ENCODE measurements around the gene BCL3. TPM values are rescaled to one million over a fixed set of nuclear protein-coding genes. Genes with fewer than 3 reads are reported as not detected.

The BCL3 gene
- total RNA-seq, 1 experiment from 2014 or later = 37.9 TPM

DNA sequence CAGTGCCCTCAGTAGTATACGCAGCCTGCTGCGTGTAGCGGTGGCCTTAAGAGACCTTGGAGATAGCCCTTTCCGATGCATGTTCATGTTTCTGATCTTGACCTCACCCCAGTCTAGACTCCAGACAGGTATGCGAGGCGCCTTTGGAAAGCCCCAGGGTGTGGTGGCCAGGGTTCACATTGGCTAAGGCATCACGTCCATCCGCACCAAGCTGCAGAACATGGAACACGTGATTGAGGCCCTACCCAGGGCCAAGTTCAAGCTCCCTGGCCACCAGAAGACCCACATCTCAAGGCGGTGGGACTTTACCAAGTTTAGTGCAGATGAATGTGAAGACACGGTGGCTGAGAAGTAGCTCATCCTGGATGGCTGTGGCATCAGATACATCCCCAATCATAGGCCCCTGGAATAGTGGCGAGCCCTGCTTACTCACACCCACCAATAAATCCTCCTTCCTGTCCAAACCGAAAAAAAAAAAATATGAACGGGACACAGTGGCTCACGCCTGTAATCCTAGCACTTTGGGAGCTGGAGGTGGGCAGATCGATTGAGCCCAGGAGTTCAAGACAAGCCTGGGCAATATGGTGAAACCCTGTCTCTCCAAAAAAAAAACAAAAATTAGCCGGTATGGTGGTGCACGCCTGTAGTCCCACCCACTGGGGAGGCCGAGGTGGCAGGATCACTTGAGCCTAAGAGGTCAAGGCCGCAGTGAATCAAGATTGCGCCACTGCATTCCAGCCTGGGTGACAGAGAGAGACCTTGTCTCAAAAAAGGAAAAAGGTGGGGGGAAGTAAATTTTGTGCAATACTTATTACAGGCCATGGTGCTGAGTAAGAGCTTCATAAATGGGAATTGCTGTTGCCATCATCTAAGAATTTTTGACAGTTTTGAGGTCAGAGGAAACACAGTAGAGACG, 16.8 kb downstream of the BCL3 start:
- CTCF ChIA-PET = interaction anchor here (2.1 to 3.2 kb wide), 2 partner anchors 41 to 76 kb away, joined by 8 to 21 read pairs; no protein-coding TSS in a partner anchor
- Histone ChIP-seq H4K20me1 (ENCODE audit: insufficient read depth) (no peaks in the 10 kb centered on the region), H3K9ac (ENCODE audit: low read length) (no peak overlapping the region), H3K4me1 (ENCODE audit: control insufficient read depth in 1 of 2, insufficient read depth in 2 of 2, low read length in 2 of 2) (peaks cover 2 to 24% of the 10 kb centered on the region in 2 experiments; a peak in 3 of 4 replicates), H2AFZ (ENCODE audit: low read depth, low read length, poor library complexity, severe bottlenecking) (no peak overlapping the region), H3K4me2 (ENCODE audit: low read length) (no peak overlapping the region), H3K79me2 (ENCODE audit: insufficient read depth, low read length) (no peaks in the 10 kb centered on the region), H3K9me3 (ENCODE audit: control insufficient read depth in 1 of 2, insufficient read depth in 1 of 2, low read depth in 1 of 2, low read length in 2 of 2) (no peaks in the 10 kb centered on the region), H3K27me3 (ENCODE audit: insufficient read depth, low read length) (no peaks in the 10 kb centered on the region), H3K36me3 (ENCODE audit: control insufficient read depth in 1 of 2, insufficient read depth in 2 of 2, low read length in 2 of 2) (no peaks in the 10 kb centered on the region), H3K27ac (ENCODE audit: low read depth, low read length) (no peak overlapping the region), H3K9me2 (ENCODE audit: insufficient read depth) (no peaks in the 10 kb centered on the region), H3K4me3 (replicated peaks in 1 of 2; ENCODE audit: low read depth in 1 of 2, low read length in 2 of 2) (no peak overlapping the region)
- POLR2A ChIA-PET = interaction anchor here (1.1 to 1.9 kb wide), 2 partner anchors 12 to 22 kb away, joined by 3 to 5 read pairs; no protein-coding TSS in a partner anchor
- intact Hi-C loops (cut with micrococcal nuclease) = no loop called here
- RAD21 ChIA-PET (ENCODE audit: low non-redundant PET in 1 of 2, low total read pairs in 2 of 2, uncharacterized antibody in 2 of 2, unreplicated experiment in 2 of 2) = interaction anchor here (1.1 to 2.9 kb wide), 2 partner anchors 41 to 42 kb away, joined by 3 to 10 read pairs; no protein-coding TSS in a partner anchor
- DNase-seq (ENCODE audit: low read depth, low spot score) = no peak
- BruUV-seq (replicated peaks) = no TSS peak
- no peak for ATAC-seq
- TF ChIP-seq FOSL1 (IDR thresholded peaks at IDR 0.05; ENCODE audit: low read depth) (no peak), REST (IDR thresholded peaks at IDR 0.05; ENCODE audit: low read depth) (no peak), YY1 (IDR thresholded peaks at IDR 0.05; ENCODE audit: extremely low read depth, insufficient replicate concordance, low read depth, low read length) (no peak), CEBPB (IDR thresholded peaks at IDR 0.05; ENCODE audit: low read depth) (no peak), POLR2AphosphoS5 (IDR thresholded peaks at IDR 0.05; ENCODE audit: low read depth, low read length) (no peak), SIN3A (IDR thresholded peaks at IDR 0.05; ENCODE audit: low read depth) (no peak), ZBTB33 (IDR thresholded peaks at IDR 0.05; ENCODE audit: extremely low read depth, insufficient replicate concordance, low read length) (no peak), EZH2phosphoT487 (IDR thresholded peaks at IDR 0.05; ENCODE audit: borderline replicate concordance) (no peak), ZFX (IDR thresholded peaks at IDR 0.05) (no peak), ATF3 (IDR thresholded peaks at IDR 0.05) (no peak), ELF1 (IDR thresholded peaks at IDR 0.05; ENCODE audit: borderline replicate concordance, low read depth) (no peak), SRF (IDR thresholded peaks at IDR 0.05; ENCODE audit: low read depth) (no peak), SP1 (IDR thresholded peaks at IDR 0.05; ENCODE audit: low read depth) (no peak)
